ENCODE results near the gene SLC37A4.

- TF ChIP-seq ETV6 (CRISPR knock-in tag; IDR thresholded peaks at IDR 0.05) = no peak
- no peak for TF ChIP-seq CTCF (IDR thresholded peaks at IDR 0.05)
- TF ChIP-seq ZNF138 (CRISPR knock-in tag; conservative IDR thresholded peaks at IDR 0.05) = no peak
- TF ChIP-seq PREB (CRISPR knock-in tag; IDR thresholded peaks at IDR 0.05; ENCODE audit: borderline replicate concordance) = no peak
These were observed 48.2 kb upstream of the SLC37A4 start for GRCh38 chr11:119078675-119079420.
